RKO (cell line): ENCODE data around the gene MS4A1.
"Not testable (repeated sequence)": the region's sequence is repeated elsewhere in the genome, so short reads cannot be mapped to it uniquely, and the experiment has no call there.

Experiments used
- DNase-seq: peaks from one replicate; pipeline ENCODE4 v3.0.0-alpha.2; 2016; ENCODE audit warnings: low spot score

The MS4A1 gene

DNA sequence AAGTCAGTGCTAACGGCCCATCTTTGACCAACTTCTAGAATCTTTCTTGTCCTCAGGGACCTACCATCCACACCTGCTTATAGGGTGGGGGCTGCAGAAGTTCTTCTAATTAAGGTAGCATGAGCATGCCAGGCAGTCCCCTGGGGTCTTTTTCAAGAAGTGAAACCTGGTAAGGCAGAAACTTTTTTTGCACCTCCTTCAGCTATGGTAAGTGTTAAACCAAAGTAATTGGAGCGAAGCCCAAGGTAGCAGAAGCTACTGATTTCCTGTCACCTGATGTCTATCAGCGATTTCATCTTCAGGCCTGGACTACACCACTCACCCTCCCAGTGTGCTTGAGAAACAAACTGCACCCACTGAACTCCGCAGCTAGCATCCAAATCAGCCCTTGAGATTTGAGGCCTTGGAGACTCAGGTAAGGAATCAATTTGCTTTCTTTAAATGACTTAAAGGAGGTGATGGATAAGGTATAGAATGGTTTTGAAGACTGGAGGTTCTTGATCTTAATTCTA is at the start of gene MS4A1:
TSS of gene MS4A1 (plus strand) at position 317 of the 512 bp plus-strand sequence. CDS start 6,528 bp downstream, outside the sequence.
- DNase-seq = no peak

DNA sequence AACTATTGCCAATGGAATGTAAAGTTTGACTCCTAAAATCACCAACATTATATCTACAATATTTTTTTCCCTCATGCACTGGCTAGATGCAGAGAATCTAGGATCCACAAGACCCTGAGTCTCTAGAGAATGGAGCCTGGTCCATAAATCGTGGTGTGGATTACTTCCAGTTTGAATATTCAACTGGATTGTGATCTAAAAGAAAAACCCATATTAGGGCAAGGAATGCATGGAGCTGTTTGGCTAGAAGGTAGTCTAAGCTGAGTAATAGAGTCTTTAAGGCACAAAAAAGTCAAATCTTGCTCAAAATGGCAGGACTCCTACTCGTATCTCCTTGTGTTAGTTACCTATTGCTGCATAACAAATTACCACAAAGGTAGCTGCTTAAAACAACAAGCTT is 35.6 kb upstream of the MS4A1 start:
- DNase-seq = no peak

GRCh38 chr11:60422609-60423008 is 33.0 kb upstream of the MS4A1 start:
- no peak for DNase-seq

- no peak for DNase-seq
These were observed 27.1 kb upstream of the MS4A1 start for GRCh38 chr11:60428517-60428916.

DNA sequence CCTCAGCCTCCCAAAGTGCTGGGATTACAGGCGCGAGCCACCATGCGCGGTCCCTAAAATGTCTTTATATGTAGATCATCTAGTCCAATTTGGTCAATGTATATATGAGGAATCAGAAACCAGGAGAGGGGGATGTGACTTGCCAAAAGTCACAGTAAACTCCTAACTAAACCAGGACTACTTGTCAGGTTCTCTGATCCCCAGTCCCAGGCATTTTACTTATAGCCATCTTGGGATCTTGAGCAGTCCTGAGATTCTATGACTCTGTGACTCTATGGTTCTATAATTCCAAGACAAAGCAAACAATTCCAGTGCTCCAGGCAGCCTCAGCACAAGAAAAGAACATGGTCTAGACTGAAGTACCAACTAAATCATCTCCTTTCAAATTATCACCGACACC is 26.4 kb upstream of the MS4A1 start, which contains the start of gene MS4A5:
TSS of gene MS4A5 (plus strand) at position 301 of the 400 bp plus-strand sequence. CDS start 103 bp downstream, outside the sequence.
- DNase-seq = no peak

DNA sequence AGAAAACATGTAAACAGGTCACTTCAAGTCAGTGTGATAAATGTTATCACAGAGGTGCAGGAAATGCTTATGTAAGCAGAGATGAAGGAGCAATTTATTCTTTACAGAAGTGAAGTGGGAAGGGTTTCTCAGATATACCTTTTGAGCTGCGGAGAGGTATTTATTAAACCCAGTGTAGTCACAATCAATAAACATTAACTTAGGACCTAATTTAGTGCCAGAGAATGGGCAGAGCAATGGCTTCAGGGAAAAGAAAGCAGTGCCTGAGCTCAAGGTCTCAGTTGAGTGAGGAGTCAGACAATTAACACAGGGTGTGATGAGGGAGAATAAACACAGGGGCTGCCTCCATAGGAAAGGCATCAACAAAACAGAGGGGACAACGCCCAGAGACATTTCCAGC is 24.4 kb upstream of the MS4A1 start:
- DNase-seq = no peak

- no peak for DNase-seq
These were observed 22.2 kb upstream of the MS4A1 start for GRCh38 chr11:60433401-60433800.

GRCh38 chr11:60447070-60447469 is 8.6 kb upstream of the MS4A1 start:
- no peak for DNase-seq

DNA sequence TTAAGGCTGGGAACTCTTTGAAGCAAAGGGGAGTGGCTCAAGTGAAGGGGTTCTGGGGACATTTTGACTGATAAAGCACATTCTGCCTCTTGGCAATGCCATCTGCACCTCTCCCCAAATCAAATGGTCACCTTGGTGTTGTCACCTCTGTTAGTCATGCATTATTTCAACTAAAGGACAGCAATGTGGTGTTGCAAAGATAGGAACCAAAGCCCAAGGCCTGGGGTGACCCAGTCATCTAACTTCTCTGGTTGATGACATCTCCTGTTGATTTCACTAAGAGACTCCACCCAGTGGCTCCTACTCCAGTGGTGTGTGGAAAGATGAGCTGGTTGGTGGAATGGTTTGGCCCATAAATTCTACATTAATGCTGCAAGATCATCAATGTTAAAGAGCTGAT is 7.8 kb upstream of the MS4A1 start:
- DNase-seq = no peak

GRCh38 chr11:60451185-60451584 is 4.5 kb upstream of the MS4A1 start:
- DNase-seq = not testable (repeated sequence)

DNA sequence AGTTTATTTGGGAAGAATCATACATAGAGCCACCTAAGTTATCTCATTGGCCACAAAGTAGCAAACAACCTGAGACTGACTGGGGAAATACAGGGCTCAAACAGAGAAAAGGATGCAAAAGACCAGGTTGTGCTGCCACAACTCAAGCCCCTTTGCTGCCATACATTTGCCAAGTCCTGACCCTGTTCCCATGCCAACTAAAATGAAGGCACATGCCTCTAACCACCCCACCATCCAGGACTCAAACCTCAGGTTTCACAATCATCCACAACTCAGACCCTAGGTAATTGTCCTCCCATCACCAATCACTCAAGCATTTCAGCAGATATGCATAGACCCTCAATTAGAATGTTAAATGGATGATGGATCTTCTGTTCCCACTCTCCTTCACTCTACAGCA is 1.4 kb upstream of the MS4A1 start:
- DNase-seq = no peak

- DNase-seq = no peak
These were observed 1.9 kb downstream of the MS4A1 start for GRCh38 chr11:60457576-60457975.

DNA sequence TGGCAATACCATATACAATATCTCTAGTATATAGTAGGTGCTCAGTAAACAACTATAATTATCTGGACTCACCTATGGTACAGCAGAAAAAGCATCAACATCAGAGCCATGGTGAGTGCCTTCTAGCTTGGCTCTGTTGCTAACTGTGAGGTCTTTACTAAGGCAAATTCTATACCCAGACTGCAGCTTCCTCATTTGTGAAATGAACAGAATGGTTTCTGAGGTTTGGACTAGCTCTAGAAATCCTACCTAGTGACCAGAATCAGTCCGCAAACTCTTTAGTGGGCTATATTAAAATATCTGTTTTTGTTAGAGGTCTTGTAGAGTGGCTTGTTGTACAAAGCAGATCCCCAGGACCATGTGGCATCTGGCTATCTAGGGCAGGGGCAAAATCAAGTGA is 3.7 kb downstream of the MS4A1 start:
- DNase-seq = no peak

DNA sequence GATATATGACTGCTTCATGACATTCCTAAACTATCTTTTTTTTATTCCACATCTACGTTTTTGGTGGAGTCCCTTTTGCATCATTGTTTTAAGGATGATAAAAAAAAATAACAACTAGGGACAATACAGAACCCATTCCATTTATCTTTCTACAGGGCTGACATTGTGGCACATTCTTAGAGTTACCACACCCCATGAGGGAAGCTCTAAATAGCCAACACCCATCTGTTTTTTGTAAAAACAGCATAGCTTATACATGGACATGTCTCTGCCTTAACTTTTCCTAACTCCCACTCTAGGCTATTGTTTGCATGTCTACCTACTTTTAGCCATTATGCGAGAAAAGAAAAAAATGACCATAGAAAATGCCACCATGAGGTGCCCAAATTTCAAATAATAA is 13.2 kb downstream of the MS4A1 start:
- no peak for DNase-seq

- DNase-seq = no peak
These were observed 14.1 kb downstream of the MS4A1 start for GRCh38 chr11:60469723-60470122.

DNA sequence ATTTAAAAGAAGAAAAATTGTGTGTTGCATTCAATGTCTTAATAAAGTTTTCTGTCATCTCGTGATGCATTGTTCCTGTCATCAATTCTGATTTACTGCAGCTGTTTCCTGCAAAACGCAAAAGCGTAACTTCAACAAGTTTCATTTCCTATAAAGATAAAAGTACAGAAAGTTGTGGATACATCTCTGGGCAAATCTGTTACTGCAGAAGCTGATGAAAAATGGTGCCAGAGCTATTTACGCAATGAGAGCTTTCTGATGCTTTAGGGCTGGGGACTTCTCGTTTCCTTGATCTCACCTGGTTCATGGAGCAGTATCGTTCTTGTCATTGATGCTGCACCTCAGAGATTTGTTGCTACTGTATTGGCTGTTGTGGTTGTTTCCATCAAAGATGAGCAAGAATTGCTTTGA is 21.4 kb downstream of the MS4A1 start:
- no peak for DNase-seq

DNA sequence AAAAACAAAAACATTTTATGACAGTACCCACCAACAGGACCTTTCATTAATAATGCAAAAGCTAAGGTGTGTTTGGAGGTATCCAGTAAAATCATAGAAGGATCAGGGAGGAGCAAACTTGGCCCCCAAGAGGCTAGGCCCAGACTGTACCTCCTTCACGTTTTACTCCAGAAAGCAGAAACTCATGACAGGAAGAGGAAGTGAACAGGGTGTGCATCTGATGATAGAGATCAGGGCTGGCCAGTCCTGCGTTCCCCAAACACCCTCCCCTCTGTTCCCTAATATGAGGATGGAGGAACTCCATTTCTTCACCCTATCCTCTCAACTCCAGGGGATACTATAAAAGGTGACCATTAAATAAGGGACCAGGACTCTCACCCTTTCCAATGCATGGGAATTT is 26.7 kb downstream of the MS4A1 start:
- DNase-seq = no peak

- peak; percentile 5 for DNase-seq
These were observed 30.3 kb downstream of the MS4A1 start for GRCh38 chr11:60485987-60486386.

GRCh38 chr11:60492488-60493009 is 36.9 kb downstream of the MS4A1 start, which contains the start of gene MS4A12:
TSS of gene MS4A12 (plus strand) at chr11:60492778. CDS start at chr11:60497319, 4,541 bp downstream.
- no peak for DNase-seq

- DNase-seq = no peak
These were observed 37.8 kb downstream of the MS4A1 start for GRCh38 chr11:60493454-60493853.

DNA sequence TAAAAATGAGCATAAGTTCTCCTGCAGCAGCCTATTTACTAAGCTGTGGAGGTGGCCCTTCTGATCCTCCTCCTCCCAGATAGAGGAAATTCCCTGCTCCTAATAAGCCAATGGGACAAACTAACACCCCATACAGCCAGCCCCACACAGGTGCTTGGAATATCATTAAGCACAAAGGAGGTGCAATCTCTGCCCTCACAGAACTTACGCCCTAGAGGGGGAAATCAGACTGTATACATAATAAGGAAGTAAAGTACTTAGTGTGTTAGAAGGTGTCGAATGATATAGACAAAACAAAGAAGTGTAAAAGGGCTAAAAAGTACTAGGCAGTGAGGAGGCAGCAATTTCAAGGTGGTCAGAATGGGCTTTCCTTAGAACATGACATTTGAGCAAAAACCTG is 42.8 kb downstream of the MS4A1 start:
- no peak for DNase-seq

DNA sequence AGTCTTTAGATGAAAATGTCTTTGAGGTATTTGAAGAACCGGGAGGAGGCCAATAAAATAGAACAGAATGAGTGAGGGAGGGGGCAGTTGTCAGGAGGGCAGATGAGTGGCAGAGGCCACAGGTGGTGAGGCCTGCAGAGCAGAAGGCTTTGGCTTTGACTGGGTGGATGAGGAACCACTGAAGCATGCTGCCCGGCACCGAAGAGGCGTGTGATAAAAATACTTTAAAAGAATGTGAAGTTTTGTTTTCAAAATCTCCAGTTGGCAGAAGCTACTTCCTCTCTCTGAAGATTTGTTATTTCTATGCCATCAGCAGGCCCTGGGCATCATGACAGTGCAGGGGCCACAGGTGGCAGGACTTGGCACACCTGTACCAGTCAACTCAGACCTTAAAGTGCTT is 43.2 kb downstream of the MS4A1 start:
- no peak for DNase-seq

DNA sequence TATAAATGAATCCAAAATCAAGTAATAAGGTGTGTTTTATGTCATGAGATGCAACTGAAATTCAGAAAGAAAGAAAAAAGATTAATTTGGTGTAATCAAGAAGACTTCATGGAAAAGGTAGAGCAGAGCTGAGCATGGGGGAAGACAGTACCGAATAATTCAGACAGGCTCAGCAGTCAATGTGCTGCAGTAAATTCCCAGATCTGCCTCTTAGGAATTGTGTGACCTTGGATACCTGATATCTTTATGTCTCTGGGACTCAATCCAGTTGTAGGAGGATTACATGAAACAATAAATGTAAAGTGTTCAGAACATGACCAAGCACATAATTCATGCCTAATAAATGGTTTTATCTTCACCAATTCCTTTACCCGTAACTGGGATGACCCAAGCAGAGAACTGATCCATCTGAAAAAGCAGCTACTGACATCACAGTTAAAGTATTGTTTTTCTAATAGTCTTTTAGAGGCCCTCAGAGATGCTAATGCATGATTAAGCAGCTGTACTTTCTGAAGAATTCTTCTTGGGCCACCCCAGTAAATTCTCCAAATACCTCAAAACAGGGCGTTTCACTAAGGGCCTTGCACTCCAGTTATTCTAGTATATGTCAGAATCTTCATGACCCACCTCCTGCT is 44.7 kb downstream of the MS4A1 start:
- DNase-seq = no peak
